HEK293 (cell line): Measurements from ENCODE around the gene NAT10.

ENCODE experiments used
- CTCF ChIA-PET: fragments of 350-600 bp; formaldehyde crosslinking; extraction: SDS; loops from one replicate; lab custom pipeline; 2021; ENCODE audit warnings: antibody characterized with exemption; lab: Yijun Ruan, JAX
- POLR2A ChIA-PET: fragments of 300-600 bp; formaldehyde crosslinking; extraction: SDS; loops from one replicate; lab custom pipeline; 2020; ENCODE audit warnings: antibody characterized with exemption, inconsistent platforms; lab: Yijun Ruan, JAX
- H3K27ac ChIP-seq: fragments of 200-500 bp; sonication (Bioruptor generic); 2 replicates; pipeline ENCODE4 v1.5.1; 2014; ENCODE audit warnings: low read depth, low read length, control low read depth, inconsistent platforms; ENCODE audit errors: extremely low read depth
- H3K36me3 ChIP-seq, 2 experiments: fragments of 200-500 bp in 1 of 2; sonication (Bioruptor generic) in 1 of 2; 1 replicate in 1 of 2; 2 replicates in 1 of 2; pipeline ENCODE4 v1.5.1; 2014 to 2017; ENCODE audit warnings: inconsistent platforms in 2 of 2, low read length in 2 of 2; ENCODE audit not compliant: control insufficient read depth in 2 of 2, insufficient read depth in 1 of 2
- H3K4me1 ChIP-seq: fragments of 200-500 bp; sonication (Bioruptor generic); 2 replicates; pipeline ENCODE4 v1.5.1; 2014; ENCODE audit warnings: mild to moderate bottlenecking, low read length, inconsistent platforms; ENCODE audit not compliant: control insufficient read depth, insufficient read depth
- H3K4me3 ChIP-seq: 2 replicates; pipeline ENCODE4 v1.5.1; 2011; ENCODE audit warnings: low read depth, mild to moderate bottlenecking, control low read depth, low read length, moderate library complexity
- H3K9me3 ChIP-seq: fragments of 200-500 bp; sonication (Bioruptor generic); 2 replicates; pipeline ENCODE4 v1.5.1; 2014; ENCODE audit warnings: low read depth, low read length, inconsistent platforms; ENCODE audit not compliant: control insufficient read depth, insufficient read depth
- ATF2 ChIP-seq: fragments of 450-650 bp; formaldehyde crosslinking; IDR thresholded peaks from 2 replicates; pipeline ENCODE4 v1.5.1; 2016; ENCODE audit warnings: missing biosample characterization, missing genetic modification characterization, low read depth
- BCL6B ChIP-seq: fragments of 450-650 bp; formaldehyde crosslinking; IDR thresholded peaks from 2 replicates; pipeline ENCODE4 v1.5.1; 2017; ENCODE audit warnings: missing biosample characterization, missing genetic modification characterization
- GLIS1 ChIP-seq: fragments of 450-650 bp; formaldehyde crosslinking; IDR thresholded peaks from 2 replicates; pipeline ENCODE4 v1.5.1; 2016; ENCODE audit warnings: missing biosample characterization, missing genetic modification characterization
- PRDM4 ChIP-seq: fragments of 450-650 bp; formaldehyde crosslinking; IDR thresholded peaks from 2 replicates; pipeline ENCODE4 v1.5.1; 2017; ENCODE audit warnings: missing biosample characterization, missing genetic modification characterization
- SALL2 ChIP-seq: fragments of 450-650 bp; formaldehyde crosslinking; IDR thresholded peaks from 2 replicates; pipeline ENCODE4 v1.5.0; 2017; ENCODE audit warnings: missing biosample characterization, mild to moderate bottlenecking, missing genetic modification characterization, borderline replicate concordance
- SP2 ChIP-seq: fragments of 450-650 bp; formaldehyde crosslinking; IDR thresholded peaks from 2 replicates; pipeline ENCODE4 v1.5.1; 2016; ENCODE audit warnings: missing biosample characterization, missing genetic modification characterization
- SP7 ChIP-seq: fragments of 450-650 bp; formaldehyde crosslinking; IDR thresholded peaks from 2 replicates; pipeline ENCODE4 v1.5.1; 2016; ENCODE audit warnings: missing biosample characterization, missing genetic modification characterization
- TRIM28 ChIP-seq: IDR thresholded peaks from 2 replicates; pipeline ENCODE4 v1.6.1; 2011; ENCODE audit warnings: low read length, control low read depth, borderline replicate concordance
- ZBTB44 ChIP-seq: fragments of 450-650 bp; IDR thresholded peaks from 2 replicates; pipeline ENCODE4 v1.5.1; 2018; ENCODE audit warnings: missing biosample characterization, mild to moderate bottlenecking, missing genetic modification characterization
- ZFHX2 ChIP-seq: fragments of 450-650 bp; formaldehyde crosslinking; conservative IDR thresholded peaks from 2 replicates; pipeline ENCODE4 v1.5.1; 2016; ENCODE audit warnings: missing biosample characterization, missing genetic modification characterization
- ZNF704 ChIP-seq: fragments of 450-650 bp; formaldehyde crosslinking; IDR thresholded peaks from 2 replicates; pipeline ENCODE4 v1.5.1; 2016; ENCODE audit warnings: missing biosample characterization, missing genetic modification characterization
- ZNF792 ChIP-seq: fragments of 450-650 bp; formaldehyde crosslinking; IDR thresholded peaks from 2 replicates; pipeline ENCODE4 v1.5.1; 2016; ENCODE audit warnings: missing biosample characterization, missing genetic modification characterization
- ZSCAN16 ChIP-seq: fragments of 450-650 bp; formaldehyde crosslinking; IDR thresholded peaks from 2 replicates; pipeline ENCODE4 v1.5.1; 2016; ENCODE audit warnings: missing biosample characterization, missing genetic modification characterization
- ZXDB ChIP-seq: fragments of 450-650 bp; formaldehyde crosslinking; IDR thresholded peaks from 2 replicates; pipeline ENCODE4 v1.5.1; 2016; ENCODE audit warnings: missing biosample characterization, missing genetic modification characterization

Gene NAT10

GRCh38 chr11:34132261-34132965, 27.0 kb downstream of the NAT10 start:
- Histone ChIP-seq H3K4me1 (no peaks in the 10 kb centered on the region), H3K4me3 (no peak overlapping the region), H3K36me3 (peaks cover 12 to 87% of the 10 kb centered on the region in 2 experiments), H3K9me3 (no peaks in the 10 kb centered on the region), H3K27ac (no peak overlapping the region)
- CTCF ChIA-PET, result interaction anchor here (0.7 kb wide), 2 partner anchors 61 to 1539 kb away, joined by 3 read pairs; no protein-coding TSS in a partner anchor
- POLR2A ChIA-PET, result interaction anchor here (1.3 kb wide), 1 partner anchor 27 kb away, joined by 3 read pairs; the partner anchor contains the start of gene NAT10
- no peak for TF ChIP-seq SP2 (tag by site-specific recombination)
- no peak for TF ChIP-seq TRIM28
- TF ChIP-seq ZBTB44 (tag by site-specific recombination), result no peak

- no peak for TF ChIP-seq PRDM4 (tag by site-specific recombination)
- TF ChIP-seq GLIS1 (tag by site-specific recombination), result no peak
- Histone ChIP-seq H3K27ac (no peak overlapping the region), H3K4me1 (no peaks in the 10 kb centered on the region), H3K4me3 (no peak overlapping the region), H3K36me3 (peaks cover 0 to 94% of the 10 kb centered on the region in 2 experiments; a peak in 2 of 3 replicates), H3K9me3 (no peaks in the 10 kb centered on the region)
- ChIA-PET POLR2A (no interaction called here), CTCF (interaction anchor here (0.9 kb wide), 1 partner anchor 358 kb away, joined by 3 read pairs; no protein-coding TSS in a partner anchor)
These were observed 29.3 kb downstream of the NAT10 start for GRCh38 chr11:34134765-34135164.

GRCh38 chr11:34135439-34135838, 30.0 kb downstream of the NAT10 start:
- POLR2A ChIA-PET, result no interaction called here
- Histone ChIP-seq H3K9me3 (no peaks in the 10 kb centered on the region), H3K27ac (no peak overlapping the region), H3K36me3 (peaks cover 0 to 95% of the 10 kb centered on the region in 2 experiments; a peak in 2 of 3 replicates), H3K4me3 (no peak overlapping the region), H3K4me1 (no peaks in the 10 kb centered on the region)
- TF ChIP-seq ZFHX2, result no peak
- TF ChIP-seq BCL6B (tag by site-specific recombination), result no peak
- no peak for TF ChIP-seq SALL2 (tag by site-specific recombination)
- TF ChIP-seq ZNF792 (tag by site-specific recombination), result no peak
- no peak for TF ChIP-seq ZNF704 (tag by site-specific recombination)
- no peak for TF ChIP-seq ZXDB (tag by site-specific recombination)
- no peak for TF ChIP-seq ATF2 (tag by site-specific recombination)
- no peak for TF ChIP-seq SP7 (tag by site-specific recombination)
- TF ChIP-seq ZSCAN16 (tag by site-specific recombination), result no peak
- CTCF ChIA-PET, result interaction anchor here (0.5 to 0.9 kb wide), 2 partner anchors 277 to 357 kb away, joined by 3 to 4 read pairs; no protein-coding TSS in a partner anchor
